Endothelial cell of umbilical vein (primary cell): ENCODE measurements around the gene HYDIN.

Source experiments
- EZH2 ChIP-seq: IDR thresholded peaks from 2 replicates; pipeline ENCODE4 v1.6.1; 2012; ENCODE audit warnings: borderline replicate concordance, low read depth, mild to moderate bottlenecking, moderate library complexity, low read length, inconsistent platforms; ENCODE audit not compliant: severe bottlenecking
- FOS ChIP-seq: IDR thresholded peaks from 2 replicates; pipeline ENCODE4 v1.6.1; 2011; ENCODE audit warnings: mild to moderate bottlenecking, low read length, moderate library complexity, borderline replicate concordance; ENCODE audit not compliant: insufficient read depth
- GATA2 ChIP-seq: IDR thresholded peaks from 2 replicates; pipeline ENCODE4 v1.7.0; 2011; ENCODE audit warnings: low read depth, mild to moderate bottlenecking, moderate library complexity, mixed read lengths, low read length; ENCODE audit not compliant: insufficient read length, insufficient read depth
- JUN ChIP-seq: IDR thresholded peaks from 2 replicates; pipeline ENCODE4 v1.6.1; 2011; ENCODE audit warnings: borderline replicate concordance, low read depth; ENCODE audit not compliant: insufficient read length, insufficient read depth
- MYC ChIP-seq: IDR thresholded peaks from one replicate; pipeline ENCODE4 v1.6.1; 2011; ENCODE audit warnings: mild to moderate bottlenecking, low read depth, low read length
- POLR2A ChIP-seq: IDR thresholded peaks from 2 replicates; pipeline ENCODE4 v1.6.1; 2012; ENCODE audit warnings: low read depth, mild to moderate bottlenecking, control low read depth, low read length
- POLR2AphosphoS5 ChIP-seq: IDR thresholded peaks from 2 replicates; pipeline ENCODE4 v1.6.1; 2012; ENCODE audit warnings: low read depth, mild to moderate bottlenecking, control low read depth, low read length, moderate library complexity; ENCODE audit not compliant: insufficient read depth
- TF ChIP-seq, protein P1 (sequence below), 2 donors: IDR thresholded peaks; 1 replicate in 1 of 2; 2 replicates in 1 of 2; pipeline ENCODE4 v1.5.1; 2011; ENCODE audit warnings: low read length in 2 of 2, mild to moderate bottlenecking in 2 of 2, moderate library complexity in 2 of 2, control low read depth in 1 of 2, inconsistent platforms in 1 of 2, low read depth in 1 of 2; ENCODE audit not compliant: insufficient read depth in 1 of 2; ENCODE audit errors: extremely low read depth in 1 of 2
- TF ChIP-seq, protein P2 (sequence below): IDR thresholded peaks from 2 replicates; pipeline ENCODE4 v1.6.1; 2011; ENCODE audit not compliant: insufficient read depth, insufficient read length

DNA sequence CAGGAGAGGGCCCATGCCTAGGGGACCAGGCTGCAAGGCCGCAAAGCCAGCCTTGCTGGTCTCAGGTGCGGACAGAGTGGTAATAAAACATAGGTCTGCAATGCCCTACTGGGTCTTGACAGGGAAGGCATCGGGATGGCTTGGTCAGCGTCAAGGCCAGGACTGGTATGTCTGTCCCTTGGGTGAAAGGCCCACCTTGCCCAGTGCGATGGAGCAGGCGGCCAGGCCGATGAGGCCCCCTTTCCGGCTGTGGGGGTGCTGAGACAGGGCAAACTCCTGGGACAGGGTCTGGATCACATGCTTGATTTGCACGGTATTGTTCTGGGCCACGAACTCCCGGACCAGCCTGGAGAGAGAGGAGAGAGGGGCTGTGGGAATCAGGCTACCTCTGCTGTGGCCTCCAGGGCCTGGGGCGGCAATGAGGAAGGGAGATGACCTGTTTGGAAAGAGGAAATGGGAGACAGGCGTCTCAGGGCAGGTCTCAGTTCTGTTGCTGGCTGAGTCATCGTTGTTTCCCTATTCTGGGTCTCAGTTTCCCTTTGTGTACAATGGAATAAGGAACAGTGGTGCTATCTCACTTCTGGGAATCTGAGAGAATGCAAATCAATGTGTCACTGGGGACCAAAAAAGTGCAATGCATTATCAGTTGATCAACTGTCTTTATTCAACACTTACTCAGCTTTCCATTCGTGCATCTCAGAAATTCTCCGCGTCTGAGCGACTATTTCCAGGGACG, 444.3 kb downstream of the HYDIN start:
- TF ChIP-seq, protein P1, sequence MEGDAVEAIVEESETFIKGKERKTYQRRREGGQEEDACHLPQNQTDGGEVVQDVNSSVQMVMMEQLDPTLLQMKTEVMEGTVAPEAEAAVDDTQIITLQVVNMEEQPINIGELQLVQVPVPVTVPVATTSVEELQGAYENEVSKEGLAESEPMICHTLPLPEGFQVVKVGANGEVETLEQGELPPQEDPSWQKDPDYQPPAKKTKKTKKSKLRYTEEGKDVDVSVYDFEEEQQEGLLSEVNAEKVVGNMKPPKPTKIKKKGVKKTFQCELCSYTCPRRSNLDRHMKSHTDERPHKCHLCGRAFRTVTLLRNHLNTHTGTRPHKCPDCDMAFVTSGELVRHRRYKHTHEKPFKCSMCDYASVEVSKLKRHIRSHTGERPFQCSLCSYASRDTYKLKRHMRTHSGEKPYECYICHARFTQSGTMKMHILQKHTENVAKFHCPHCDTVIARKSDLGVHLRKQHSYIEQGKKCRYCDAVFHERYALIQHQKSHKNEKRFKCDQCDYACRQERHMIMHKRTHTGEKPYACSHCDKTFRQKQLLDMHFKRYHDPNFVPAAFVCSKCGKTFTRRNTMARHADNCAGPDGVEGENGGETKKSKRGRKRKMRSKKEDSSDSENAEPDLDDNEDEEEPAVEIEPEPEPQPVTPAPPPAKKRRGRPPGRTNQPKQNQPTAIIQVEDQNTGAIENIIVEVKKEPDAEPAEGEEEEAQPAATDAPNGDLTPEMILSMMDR (IDR thresholded peaks at IDR 0.05; ENCODE audit: extremely low read depth in 1 of 2, insufficient read depth in 1 of 2, low read depth in 1 of 2, low read length in 2 of 2), result no peak
- no peak for TF ChIP-seq POLR2A
- no peak for TF ChIP-seq POLR2AphosphoS5
- no peak for TF ChIP-seq EZH2
- TF ChIP-seq FOS, result no peak
- TF ChIP-seq GATA2, result no peak
- TF ChIP-seq JUN, result no peak
- TF ChIP-seq, protein P2, sequence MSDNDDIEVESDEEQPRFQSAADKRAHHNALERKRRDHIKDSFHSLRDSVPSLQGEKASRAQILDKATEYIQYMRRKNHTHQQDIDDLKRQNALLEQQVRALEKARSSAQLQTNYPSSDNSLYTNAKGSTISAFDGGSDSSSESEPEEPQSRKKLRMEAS, result no peak
- TF ChIP-seq MYC, result no peak
